Naive B cell (primary cell): Measurements from ENCODE around the gene SLC25A5. TPM values are rescaled to one million over a fixed set of nuclear protein-coding genes. Genes with fewer than 3 reads are reported as not detected.

Experiments used
- ATAC-seq, 2 donors: fragments of 150-1000 bp; cut with Tn5 transposase; 2 replicates each; pipeline ENCODE4 v1.10.0; 2021; ENCODE audit warnings: low read depth in 2 of 2, mild to moderate bottlenecking in 2 of 2, moderate library complexity in 2 of 2
- DNase-seq: peaks from one replicate; pipeline ENCODE4 v3.0.0; 2022
- H3K27ac Mint-ChIP-seq, 6 donors: one replicate each; pipeline ENCODE4 v1.8.0; 2020 to 2022; ENCODE audit warnings: mild to moderate bottlenecking in 6 of 6, mixed read lengths in 6 of 6, moderate library complexity in 5 of 6, inconsistent platforms in 2 of 6
- H3K27me3 Mint-ChIP-seq, 3 donors: one replicate each; pipeline ENCODE4 v1.8.0; 2021 to 2022; ENCODE audit warnings: mixed read lengths in 3 of 3, mild to moderate bottlenecking in 1 of 3
- H3K36me3 Mint-ChIP-seq, 2 donors: one replicate each; pipeline ENCODE4 v1.8.0; 2020 to 2022; ENCODE audit warnings: mixed read lengths in 2 of 2, inconsistent platforms in 1 of 2, mild to moderate bottlenecking in 1 of 2
- H3K4me1 Mint-ChIP-seq, 3 donors: one replicate each; pipeline ENCODE4 v1.8.0; 2020 to 2022; ENCODE audit warnings: mixed read lengths in 3 of 3, inconsistent platforms in 1 of 3, mild to moderate bottlenecking in 1 of 3, moderate library complexity in 1 of 3
- H3K4me3 Mint-ChIP-seq, 8 donors: one replicate each; pipeline ENCODE4 v1.8.0; 2020 to 2022; ENCODE audit warnings: mild to moderate bottlenecking in 8 of 8, mixed read lengths in 8 of 8, moderate library complexity in 8 of 8, inconsistent platforms in 2 of 8
- H3K9me3 Mint-ChIP-seq, 7 donors: one replicate each; pipeline ENCODE4 v1.8.0; 2020 to 2022; ENCODE audit warnings: mixed read lengths in 7 of 7, mild to moderate bottlenecking in 5 of 7, inconsistent platforms in 2 of 7, moderate library complexity in 1 of 7
- polyA plus RNA-seq, 6 donors: library from polyadenylated mRNA; unstranded; fragments of 300-500 nt; fragmentation: Illumina TruSeq; gene quantifications; one replicate each; pipeline ENCODE4 v1.2.3, GENCODE V29; 2021; ENCODE audit warnings: low read depth in 6 of 6

The SLC25A5 gene
- polyA plus RNA-seq, 6 donors from 2014 or later = 309 to 601 (median 346) TPM

DNA sequence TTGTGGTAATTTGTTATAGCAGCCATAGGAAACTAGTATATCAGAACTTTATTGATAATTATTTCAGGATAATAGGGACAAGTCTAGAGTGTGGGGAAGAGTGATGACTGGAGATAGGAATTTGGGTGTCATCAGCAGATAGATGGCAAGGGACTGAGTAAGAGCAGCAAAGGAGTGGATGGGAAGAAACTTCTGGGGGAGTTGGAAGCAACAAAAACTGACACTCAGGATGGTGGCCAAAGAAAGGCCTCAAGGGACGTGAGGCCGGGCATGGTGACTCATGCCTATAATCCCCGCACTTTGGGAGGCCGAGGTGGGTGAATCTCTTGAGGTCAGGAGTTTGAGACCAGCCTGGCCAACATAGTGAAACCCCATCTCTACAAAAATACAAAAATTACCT, 9.1 kb upstream of the SLC25A5 start:
- DNase-seq = no peak
- no peak for ATAC-seq
- H3K9me3 Mint-ChIP-seq = peaks cover 0 to 2% (median 0%) of the 10 kb centered on the region in 7 donors
- H3K27me3 Mint-ChIP-seq = no peaks in the 10 kb centered on the region
- no peak overlapping the region for H3K4me3 Mint-ChIP-seq
- H3K36me3 Mint-ChIP-seq = peaks cover 3 to 13% of the 10 kb centered on the region in 2 donors
- H3K27ac Mint-ChIP-seq = no peak overlapping the region
- H3K4me1 Mint-ChIP-seq = peaks cover 0 to 5% (median 5%) of the 10 kb centered on the region in 3 donors

DNA sequence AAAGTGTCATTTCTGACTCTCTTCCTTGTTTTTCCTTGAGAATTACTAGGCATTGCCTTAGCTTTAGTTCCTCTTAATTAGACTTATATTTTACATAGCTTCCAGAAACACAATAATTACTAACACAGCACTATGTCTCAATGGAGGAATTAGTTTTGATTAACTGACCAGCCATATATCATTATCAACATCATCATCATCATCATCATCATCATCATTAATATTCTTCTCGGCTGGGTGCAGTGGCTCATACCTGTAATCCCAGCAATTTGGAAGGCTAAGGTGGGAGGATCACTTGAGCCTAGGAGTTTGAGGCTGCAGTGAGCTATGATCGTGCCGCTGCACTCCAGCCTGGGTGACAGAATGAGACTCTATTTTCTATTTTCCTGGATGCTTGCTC, 2.7 kb upstream of the SLC25A5 start:
- Mint-ChIP-seq H3K4me3 (peak overlapping the region in 1 of 8 donors; percentile 56), H3K36me3 (no peaks in the 10 kb centered on the region), H3K27me3 (no peaks in the 10 kb centered on the region), H3K9me3 (no peaks in the 10 kb centered on the region), H3K4me1 (peaks cover 5 to 11% (median 11%) of the 10 kb centered on the region in 3 donors), H3K27ac (peak overlapping the region in 1 of 6 donors; percentile 12)
- no peak for ATAC-seq
- DNase-seq = no peak

DNA sequence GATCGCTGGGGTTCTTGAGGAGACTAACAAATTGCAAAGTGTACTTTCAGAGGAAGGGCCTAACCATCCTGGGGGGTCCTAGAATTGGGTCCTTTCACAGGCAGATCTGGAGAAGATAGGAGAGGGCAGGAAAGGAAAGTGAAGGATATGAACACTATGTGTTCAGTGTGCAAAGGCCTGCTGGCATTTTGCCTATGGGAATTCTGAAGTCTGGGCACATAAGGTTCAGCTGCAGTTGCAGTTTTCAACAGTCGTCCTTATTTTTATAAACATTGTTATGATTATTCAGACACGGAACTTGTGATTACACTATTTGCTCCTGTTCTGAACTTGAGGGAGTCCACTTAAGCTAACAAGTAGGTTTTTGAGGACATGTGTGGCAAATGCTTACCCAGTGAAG, 1.3 kb upstream of the SLC25A5 start:
- Mint-ChIP-seq H3K27ac (peak overlapping the region in 2 of 6 donors; percentile 19 to 24), H3K9me3 (no peaks in the 10 kb centered on the region), H3K4me3 (peak overlapping the region in 2 of 8 donors; percentile 19 to 96), H3K27me3 (no peaks in the 10 kb centered on the region), H3K36me3 (no peaks in the 10 kb centered on the region), H3K4me1 (peaks cover 5 to 11% (median 11%) of the 10 kb centered on the region in 3 donors)
- DNase-seq (no peak), ATAC-seq (no peak)

GRCh38 chrX:119467433-119467832, 811 bp upstream of the SLC25A5 start:
- H3K9me3 Mint-ChIP-seq = no peaks in the 10 kb centered on the region
- peak overlapping the region in 3 of 6 donors; percentile 19 to 91 (median 81) for H3K27ac Mint-ChIP-seq
- peak overlapping the region in 4 of 8 donors; percentile 35 to 96 (median 90) for H3K4me3 Mint-ChIP-seq

GRCh38 chrX:119468551-119469312, 488 bp downstream of the SLC25A5 start:
- peak; percentile 88 for DNase-seq
- Mint-ChIP-seq H3K4me3 (peak overlapping the region; percentile 86 to 96 (median 92)), H3K27ac (peak overlapping the region; percentile 91 to 98 (median 97)), H3K4me1 (peaks cover 5 to 11% (median 11%) of the 10 kb centered on the region in 3 donors), H3K27me3 (no peaks in the 10 kb centered on the region), H3K9me3 (no peaks in the 10 kb centered on the region), H3K36me3 (no peaks in the 10 kb centered on the region)
- ATAC-seq = peak; percentile 70 to 71

More at GRCh38 chrX:119467433-119467832, 811 bp upstream of the SLC25A5 start:
- ATAC-seq (no peak), DNase-seq (no peak)
- no peaks in the 10 kb centered on the region for H3K27me3 Mint-ChIP-seq
- peaks cover 5 to 11% (median 11%) of the 10 kb centered on the region in 3 donors for H3K4me1 Mint-ChIP-seq
- H3K36me3 Mint-ChIP-seq = no peaks in the 10 kb centered on the region

DNA sequence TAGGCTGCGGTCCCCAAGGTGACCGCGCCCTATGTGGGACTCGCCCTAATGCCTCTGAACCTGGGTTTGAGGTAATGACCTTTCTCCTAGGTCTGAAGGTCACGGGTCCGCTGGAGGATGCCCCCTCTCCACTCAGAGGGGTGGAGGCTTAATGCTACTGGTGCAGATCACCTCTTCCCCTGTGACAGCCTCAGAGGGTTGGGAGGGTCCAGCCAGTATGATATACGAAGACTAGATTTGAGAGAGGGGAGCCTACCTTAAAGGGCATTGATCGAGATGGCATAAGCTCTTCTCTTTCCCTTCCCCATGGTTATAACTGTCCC, 1.0 kb downstream of the SLC25A5 start:
- Mint-ChIP-seq H3K27ac (peak overlapping the region; percentile 91 to 98 (median 96)), H3K36me3 (no peaks in the 10 kb centered on the region), H3K9me3 (no peaks in the 10 kb centered on the region), H3K27me3 (no peaks in the 10 kb centered on the region), H3K4me3 (peak overlapping the region; percentile 86 to 96 (median 92)), H3K4me1 (peaks cover 5 to 11% (median 11%) of the 10 kb centered on the region in 3 donors)
- ATAC-seq = no peak
- no peak for DNase-seq

DNA sequence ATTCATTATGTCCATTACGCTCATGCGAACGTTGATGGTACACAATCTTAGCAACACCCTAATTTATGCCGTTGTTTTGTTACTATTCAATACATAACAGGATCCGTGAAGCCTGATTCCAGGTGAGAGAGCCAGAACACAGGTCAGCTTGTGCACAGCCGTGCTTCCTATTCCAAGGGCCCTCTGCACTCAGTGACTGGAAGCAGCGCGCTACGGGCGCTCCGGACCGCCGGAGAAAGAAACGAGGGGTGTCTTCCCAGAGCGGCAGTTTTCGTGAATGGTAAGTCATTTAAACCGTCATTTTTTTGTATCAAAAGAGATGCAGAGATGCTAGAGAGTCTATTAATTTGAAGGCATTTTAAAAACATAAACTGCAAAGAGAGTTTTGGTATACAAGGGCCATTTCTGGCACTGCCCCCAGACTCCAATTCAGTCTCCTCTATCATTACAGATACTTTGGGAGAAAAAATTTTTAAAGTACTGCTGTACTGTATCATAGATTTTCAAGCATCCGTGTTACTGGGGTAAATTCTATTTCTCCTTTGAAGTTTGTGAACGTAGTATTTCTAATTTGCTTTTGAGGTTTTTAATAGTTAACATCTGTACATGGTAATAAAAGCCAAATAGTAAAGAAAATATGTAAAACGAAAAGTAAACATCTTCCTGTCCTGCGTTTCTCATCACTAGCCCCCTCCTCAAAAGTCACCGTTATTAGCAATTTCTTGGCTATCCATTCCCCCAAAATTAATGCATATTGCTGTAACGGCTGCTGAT, 6.6 kb downstream of the SLC25A5 start:
- H3K4me3 Mint-ChIP-seq = peak overlapping the region in 1 of 8 donors; percentile 57
- no peaks in the 10 kb centered on the region for H3K36me3 Mint-ChIP-seq
- H3K9me3 Mint-ChIP-seq = no peaks in the 10 kb centered on the region
- H3K4me1 Mint-ChIP-seq = no peaks in the 10 kb centered on the region
- no peak for ATAC-seq
- H3K27ac Mint-ChIP-seq = peak overlapping the region in 1 of 6 donors; percentile 59
- no peaks in the 10 kb centered on the region for H3K27me3 Mint-ChIP-seq
- DNase-seq = no peak

DNA sequence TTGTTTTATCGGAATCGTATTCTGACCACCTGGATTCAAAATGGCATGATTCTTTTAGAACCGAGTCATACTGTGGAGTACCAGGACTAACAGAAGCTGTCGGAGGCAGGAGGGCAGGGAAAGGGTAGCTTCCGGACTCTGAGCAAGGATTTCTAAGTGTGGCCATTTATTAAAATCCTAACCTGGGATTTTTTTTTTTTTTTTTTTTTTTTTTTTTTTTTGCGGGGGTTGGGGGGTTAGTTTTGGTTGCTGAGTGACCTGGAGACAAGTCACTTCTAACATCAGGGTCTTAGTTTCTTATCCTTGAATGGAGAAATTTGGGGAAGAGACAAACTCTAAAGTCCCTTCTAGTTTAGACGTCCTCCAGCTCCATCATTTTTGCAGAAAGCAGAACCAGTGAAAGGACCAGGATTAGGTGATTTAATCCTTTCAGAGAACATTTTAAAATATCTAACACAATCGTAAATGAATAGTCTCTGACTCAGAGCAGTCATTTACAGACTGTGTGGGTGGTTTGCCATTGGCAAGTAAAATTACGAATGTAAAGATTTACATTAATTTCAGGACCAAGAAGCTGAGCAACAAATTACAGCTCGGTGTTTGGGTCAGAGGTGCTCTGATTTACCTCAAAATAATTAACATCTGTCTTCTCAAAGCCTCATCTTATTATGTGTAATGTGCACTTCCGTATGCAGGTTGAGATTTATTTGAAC, 7.3 kb downstream of the SLC25A5 start:
- Mint-ChIP-seq H3K4me1 (no peaks in the 10 kb centered on the region), H3K27me3 (no peaks in the 10 kb centered on the region), H3K4me3 (no peak overlapping the region), H3K36me3 (no peaks in the 10 kb centered on the region), H3K27ac (no peak overlapping the region), H3K9me3 (no peaks in the 10 kb centered on the region)
- DNase-seq (no peak), ATAC-seq (no peak)

GRCh38 chrX:119477812-119478232, 9.6 kb downstream of the SLC25A5 start:
- Mint-ChIP-seq H3K27me3 (peaks cover 0 to 1% (median 0%) of the 10 kb centered on the region in 3 donors), H3K4me3 (no peak overlapping the region), H3K9me3 (no peaks in the 10 kb centered on the region), H3K4me1 (peaks cover under 1 to 7% (median 5%) of the 10 kb centered on the region in 3 donors), H3K36me3 (no peaks in the 10 kb centered on the region), H3K27ac (no peak overlapping the region)
- no peak for DNase-seq
- ATAC-seq = no peak

GRCh38 chrX:119478504-119478903, 10.3 kb downstream of the SLC25A5 start:
- no peak for DNase-seq
- no peaks in the 10 kb centered on the region for H3K36me3 Mint-ChIP-seq
- no peak overlapping the region for H3K4me3 Mint-ChIP-seq
- H3K4me1 Mint-ChIP-seq = peaks cover 4 to 11% (median 9%) of the 10 kb centered on the region in 3 donors
- no peak for ATAC-seq
- H3K27me3 Mint-ChIP-seq = peaks cover 0 to 8% (median 0%) of the 10 kb centered on the region in 3 donors
- H3K27ac Mint-ChIP-seq = no peak overlapping the region
- no peaks in the 10 kb centered on the region for H3K9me3 Mint-ChIP-seq

DNA sequence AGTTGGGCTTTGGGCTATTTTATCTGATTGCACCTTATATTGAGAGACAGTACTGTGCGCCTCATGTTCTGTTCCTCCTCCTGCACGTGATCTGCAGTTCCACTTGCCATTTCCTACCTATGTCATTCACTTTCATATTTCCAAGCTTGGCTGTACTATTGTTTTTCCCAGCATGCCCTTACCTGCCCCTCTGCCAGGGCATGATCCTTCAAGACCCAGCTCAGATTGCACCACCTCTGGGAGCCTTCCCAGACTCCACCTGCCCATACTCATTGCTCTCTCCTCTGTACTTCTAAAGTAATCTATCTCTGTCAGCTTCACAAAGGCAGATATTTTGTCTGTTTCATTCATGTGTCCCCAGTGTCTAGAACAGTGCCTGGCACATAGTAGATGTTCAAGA, 11.6 kb downstream of the SLC25A5 start:
- peaks cover 4 to 11% (median 9%) of the 10 kb centered on the region in 3 donors for H3K4me1 Mint-ChIP-seq
- H3K36me3 Mint-ChIP-seq = no peaks in the 10 kb centered on the region
- no peak overlapping the region for H3K4me3 Mint-ChIP-seq
- H3K27me3 Mint-ChIP-seq = peaks cover 0 to 8% (median 0%) of the 10 kb centered on the region in 3 donors
- H3K9me3 Mint-ChIP-seq = no peaks in the 10 kb centered on the region
- no peak overlapping the region for H3K27ac Mint-ChIP-seq
- DNase-seq (no peak), ATAC-seq (no peak)

GRCh38 chrX:119481323-119481801, 13.1 kb downstream of the SLC25A5 start:
- no peak for DNase-seq
- no peaks in the 10 kb centered on the region for H3K9me3 Mint-ChIP-seq
- no peak for ATAC-seq
- H3K4me3 Mint-ChIP-seq = peak overlapping the region in 3 of 8 donors; percentile 21 to 72 (median 21)
- H3K4me1 Mint-ChIP-seq = peaks cover 4 to 11% (median 9%) of the 10 kb centered on the region in 3 donors
- H3K27me3 Mint-ChIP-seq = peaks cover 0 to 8% (median 0%) of the 10 kb centered on the region in 3 donors
- no peak overlapping the region for H3K27ac Mint-ChIP-seq
- H3K36me3 Mint-ChIP-seq = no peaks in the 10 kb centered on the region

DNA sequence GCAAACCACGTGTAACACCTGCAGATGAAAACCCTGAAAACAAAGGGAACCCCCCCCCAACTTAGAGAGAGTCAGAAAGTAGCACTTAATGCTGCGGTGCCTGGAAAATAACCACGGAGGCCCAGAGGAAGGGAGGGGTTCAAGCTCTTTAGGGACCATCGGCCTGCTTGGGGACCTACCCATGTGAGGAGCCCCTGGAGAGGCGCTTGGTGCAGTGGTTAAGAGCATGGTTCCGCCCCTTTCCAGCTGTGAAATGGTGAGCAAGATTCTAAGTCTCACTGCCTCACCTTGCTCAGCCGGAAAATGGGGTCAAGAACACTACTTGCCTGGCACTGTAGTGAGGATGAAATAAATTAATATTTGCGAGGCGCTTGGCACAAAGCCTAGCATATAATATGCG, 13.8 kb downstream of the SLC25A5 start:
- ATAC-seq (peak in 1 of 2 donors; percentile 3), DNase-seq (no peak)
- Mint-ChIP-seq H3K4me3 (peak overlapping the region; percentile 71 to 92 (median 88)), H3K27me3 (peaks cover 0 to 8% (median 0%) of the 10 kb centered on the region in 3 donors), H3K36me3 (no peaks in the 10 kb centered on the region), H3K9me3 (peaks cover 0 to 3% (median 0%) of the 10 kb centered on the region in 7 donors), H3K27ac (peak overlapping the region in 1 of 6 donors; percentile 91), H3K4me1 (peaks cover 4 to 11% (median 9%) of the 10 kb centered on the region in 3 donors)
